Endometrium (tissue), 2 donors: ENCODE data around the gene LMOD3.

Source experiments
- FAIRE-seq: peaks from 2 replicates; lab custom pipeline; 2012; peaks lifted over from hg19 to GRCh38; lab: Jason Lieb, UNC
- donor health status: control.
- donor health status: control.

The LMOD3 gene

GRCh38 chr3:69122403-69122802, at the start of gene LMOD3:
Gene LMOD3, minus strand, starts transcription at chr3:69122595. Its CDS starts 209 bp downstream, at chr3:69122386.
- no peak for FAIRE-seq

- FAIRE-seq: no peak
These were observed 49.7 kb upstream of the LMOD3 start for GRCh38 chr3:69172058-69172457.

GRCh38 chr3:69166446-69166845, 44.1 kb upstream of the LMOD3 start:
- FAIRE-seq: no peak

GRCh38 chr3:69165744-69166143, 43.3 kb upstream of the LMOD3 start:
- no peak for FAIRE-seq

- no peak for FAIRE-seq
These were observed 41.9 kb upstream of the LMOD3 start for GRCh38 chr3:69164296-69164695.

GRCh38 chr3:69162308-69162980, 40.0 kb upstream of the LMOD3 start:
- FAIRE-seq: no peak

GRCh38 chr3:69161587-69162307, 39.4 kb upstream of the LMOD3 start:
- peak; percentile 86 for FAIRE-seq

- FAIRE-seq: no peak
These were observed 38.1 kb upstream of the LMOD3 start for GRCh38 chr3:69160525-69160924.

GRCh38 chr3:69160107-69160506, 37.7 kb upstream of the LMOD3 start:
- no peak for FAIRE-seq

- no peak for FAIRE-seq
These were observed 27.2 kb upstream of the LMOD3 start for GRCh38 chr3:69149586-69149985.

- no peak for FAIRE-seq
These were observed 23.3 kb upstream of the LMOD3 start for GRCh38 chr3:69145688-69146087.

GRCh38 chr3:69144631-69145245, 22.3 kb upstream of the LMOD3 start:
- FAIRE-seq: no peak

GRCh38 chr3:69143612-69144011, 21.2 kb upstream of the LMOD3 start:
- FAIRE-seq: no peak

- no peak for FAIRE-seq
These were observed 20.5 kb upstream of the LMOD3 start for GRCh38 chr3:69142797-69143454.

- FAIRE-seq: no peak
These were observed 19.7 kb upstream of the LMOD3 start for GRCh38 chr3:69142090-69142489.

- no peak for FAIRE-seq
These were observed 18.9 kb upstream of the LMOD3 start for GRCh38 chr3:69141313-69141712.

GRCh38 chr3:69137412-69137811, 15.0 kb upstream of the LMOD3 start:
- no peak for FAIRE-seq

- FAIRE-seq: no peak
These were observed 14.6 kb upstream of the LMOD3 start for GRCh38 chr3:69137005-69137404.

GRCh38 chr3:69130689-69131088, 8.3 kb upstream of the LMOD3 start:
- no peak for FAIRE-seq

GRCh38 chr3:69129531-69129930, 7.1 kb upstream of the LMOD3 start:
- FAIRE-seq: no peak

- FAIRE-seq: no peak
These were observed 6.1 kb upstream of the LMOD3 start for GRCh38 chr3:69128509-69128908.

GRCh38 chr3:69126999-69127398, 4.6 kb upstream of the LMOD3 start:
- FAIRE-seq: no peak

GRCh38 chr3:69126216-69126615, 3.8 kb upstream of the LMOD3 start:
- no peak for FAIRE-seq
